ENCODE measurements around the gene ZNF429. TPM values are rescaled to one million over a fixed set of nuclear protein-coding genes. Genes with fewer than 3 reads are reported as not detected.

Gene ZNF429
- total RNA-seq, 1 donor = 5.5 TPM

DNA sequence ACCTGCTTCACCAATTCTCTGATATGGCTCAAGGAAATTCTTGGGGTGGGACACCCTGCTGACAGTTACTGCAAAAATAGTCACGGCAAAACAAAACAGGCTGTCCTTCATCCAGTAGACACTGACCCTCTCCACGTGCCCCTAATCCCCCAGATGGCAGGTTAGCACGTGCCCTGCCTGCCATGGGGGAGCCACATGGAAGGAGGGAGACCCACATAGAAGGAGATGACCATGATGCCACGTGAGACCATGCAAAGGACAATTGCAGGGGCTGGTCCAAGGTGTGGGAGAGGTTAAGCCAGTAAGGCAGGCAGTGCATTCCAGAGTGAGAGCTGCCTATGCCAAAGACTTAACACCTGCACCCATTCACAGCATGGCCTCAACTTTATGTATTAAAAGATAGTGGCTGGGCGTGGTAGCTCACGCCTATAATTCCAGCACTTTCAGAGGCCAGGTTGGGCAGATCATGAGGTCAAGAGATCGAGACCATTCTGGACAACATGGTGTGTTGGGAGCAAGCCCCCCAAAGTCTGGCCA is 82.7 kb downstream of the ZNF429 start:
- TF ChIP-seq, protein P1, sequence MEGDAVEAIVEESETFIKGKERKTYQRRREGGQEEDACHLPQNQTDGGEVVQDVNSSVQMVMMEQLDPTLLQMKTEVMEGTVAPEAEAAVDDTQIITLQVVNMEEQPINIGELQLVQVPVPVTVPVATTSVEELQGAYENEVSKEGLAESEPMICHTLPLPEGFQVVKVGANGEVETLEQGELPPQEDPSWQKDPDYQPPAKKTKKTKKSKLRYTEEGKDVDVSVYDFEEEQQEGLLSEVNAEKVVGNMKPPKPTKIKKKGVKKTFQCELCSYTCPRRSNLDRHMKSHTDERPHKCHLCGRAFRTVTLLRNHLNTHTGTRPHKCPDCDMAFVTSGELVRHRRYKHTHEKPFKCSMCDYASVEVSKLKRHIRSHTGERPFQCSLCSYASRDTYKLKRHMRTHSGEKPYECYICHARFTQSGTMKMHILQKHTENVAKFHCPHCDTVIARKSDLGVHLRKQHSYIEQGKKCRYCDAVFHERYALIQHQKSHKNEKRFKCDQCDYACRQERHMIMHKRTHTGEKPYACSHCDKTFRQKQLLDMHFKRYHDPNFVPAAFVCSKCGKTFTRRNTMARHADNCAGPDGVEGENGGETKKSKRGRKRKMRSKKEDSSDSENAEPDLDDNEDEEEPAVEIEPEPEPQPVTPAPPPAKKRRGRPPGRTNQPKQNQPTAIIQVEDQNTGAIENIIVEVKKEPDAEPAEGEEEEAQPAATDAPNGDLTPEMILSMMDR (IDR thresholded peaks at IDR 0.05; ENCODE audit: insufficient read depth, low read length) = no peak
- no peak for DNase-seq (ENCODE audit: low read depth)
- H3K4me3 ChIP-seq (ENCODE audit: low read depth, low read length) = no peak overlapping the region

DNA sequence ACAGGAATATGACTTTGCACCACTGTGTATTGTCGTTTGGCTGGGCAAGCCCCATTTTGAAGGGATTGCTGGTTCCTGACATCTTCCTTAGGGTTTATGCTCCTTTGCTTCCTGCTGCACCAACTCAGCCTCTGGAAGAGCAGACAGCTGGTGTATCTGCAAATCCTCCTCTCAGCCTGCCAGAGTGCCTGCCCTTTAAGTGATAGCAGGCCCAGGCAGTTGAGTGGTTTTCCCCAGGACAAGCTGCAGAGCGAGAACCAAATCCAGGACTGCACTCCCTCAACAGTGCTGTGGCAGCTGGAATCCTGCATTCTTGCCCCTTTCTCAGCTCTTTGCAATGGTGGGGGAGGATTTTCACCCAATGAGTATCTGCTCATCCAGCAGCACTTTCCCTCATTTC is 85.5 kb downstream of the ZNF429 start:
- DNase-seq (ENCODE audit: low read depth) = no peak
- TF ChIP-seq, protein P1 (IDR thresholded peaks at IDR 0.05; ENCODE audit: insufficient read depth, low read length) = no peak
- H3K4me3 ChIP-seq (ENCODE audit: low read depth, low read length) = no peak overlapping the region

DNA sequence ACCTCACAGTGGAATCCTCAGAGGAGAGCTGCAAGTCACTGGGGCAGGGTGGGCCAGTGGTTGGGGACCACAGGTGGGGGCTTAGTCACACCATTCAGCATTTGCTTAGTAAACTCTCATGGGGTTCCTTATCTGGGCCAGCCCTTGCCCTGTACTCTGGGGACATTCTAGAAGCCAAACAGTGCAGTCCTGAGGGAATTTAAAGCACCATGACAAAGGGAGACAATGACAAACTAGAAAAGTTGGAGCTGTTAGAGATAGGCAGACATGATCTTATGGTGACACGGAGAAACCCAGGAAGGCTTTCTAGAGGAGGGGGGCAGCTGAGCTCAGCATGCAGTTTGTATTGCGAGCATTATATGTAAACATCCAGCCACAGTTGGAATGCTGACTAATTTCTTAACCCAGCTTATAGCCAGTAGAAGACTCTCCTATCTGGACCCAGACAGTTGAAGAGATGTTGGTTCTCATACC is 87.6 kb downstream of the ZNF429 start:
- no peak for DNase-seq (ENCODE audit: low read depth)
- TF ChIP-seq, protein P1 (IDR thresholded peaks at IDR 0.05; ENCODE audit: insufficient read depth, low read length) = no peak

DNA sequence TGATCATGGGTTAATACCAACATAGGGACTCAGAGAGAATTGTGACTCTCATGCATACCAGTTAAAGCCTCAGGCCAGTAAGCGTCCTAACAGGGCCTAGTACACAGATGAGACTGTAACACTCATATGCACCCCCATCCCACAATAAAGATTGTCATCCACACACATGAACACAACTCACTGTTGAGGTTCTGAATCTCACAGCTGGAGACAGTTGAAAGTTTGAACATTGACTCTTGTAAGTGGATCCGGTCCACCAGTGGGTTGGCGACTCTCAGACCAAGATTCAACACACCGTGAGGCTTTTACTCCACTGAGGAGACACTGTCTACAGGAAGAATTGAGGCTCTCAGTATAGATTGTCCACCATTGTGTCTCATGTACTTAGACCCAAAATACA is 88.1 kb downstream of the ZNF429 start:
- TF ChIP-seq, protein P1 (IDR thresholded peaks at IDR 0.05; ENCODE audit: insufficient read depth, low read length) = no peak
- no peak for DNase-seq (ENCODE audit: low read depth)
- no peak overlapping the region for H3K4me3 ChIP-seq (ENCODE audit: low read depth, low read length)

More for the DNA sequence above, 87.6 kb downstream of the ZNF429 start:
- no peak overlapping the region for H3K4me3 ChIP-seq (ENCODE audit: low read depth, low read length)

DNA sequence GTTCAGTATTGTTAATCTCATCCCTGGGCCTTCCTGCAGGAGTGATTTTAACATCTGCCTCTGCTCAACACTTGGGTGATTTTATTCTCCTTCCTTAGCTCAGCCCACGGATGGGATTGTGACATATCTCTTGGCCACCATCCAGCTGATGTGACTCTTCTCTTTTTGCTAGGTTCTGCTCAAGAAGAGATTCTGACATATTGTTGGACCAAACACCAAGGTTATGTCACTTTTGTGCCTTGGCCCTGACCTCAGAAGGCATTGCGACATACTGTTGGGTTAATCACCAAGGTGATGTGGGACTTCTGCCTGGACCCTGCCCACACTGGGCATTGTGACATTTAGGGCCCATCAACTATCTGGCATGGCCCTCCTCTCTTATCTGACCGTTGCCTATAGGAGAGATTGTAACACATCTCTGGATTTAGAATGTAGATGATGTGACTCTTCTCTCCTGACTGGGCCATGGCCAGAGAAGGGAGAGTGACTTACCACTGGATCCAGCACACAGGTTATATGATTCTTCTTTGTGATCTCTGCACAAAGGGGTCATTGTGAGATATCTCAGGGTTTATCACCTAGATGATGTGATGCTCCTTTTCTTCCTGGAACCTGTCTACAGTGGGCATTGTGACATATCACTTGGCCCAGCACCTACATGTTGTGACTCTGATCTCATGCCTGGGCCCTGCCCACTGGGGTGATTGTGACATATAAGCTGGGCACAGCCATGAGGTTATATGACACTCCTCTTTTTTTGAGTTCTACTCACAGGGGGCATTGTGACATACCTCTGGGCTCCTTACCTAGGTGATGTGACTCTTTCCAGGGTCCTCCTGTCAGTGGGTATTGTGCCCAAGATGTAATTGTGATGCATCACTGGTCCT is 88.8 kb downstream of the ZNF429 start:
- DNase-seq (ENCODE audit: low read depth) = no peak
- H3K4me3 ChIP-seq (ENCODE audit: low read depth, low read length) = no peak overlapping the region
- TF ChIP-seq, protein P1 (IDR thresholded peaks at IDR 0.05; ENCODE audit: insufficient read depth, low read length) = no peak

DNA sequence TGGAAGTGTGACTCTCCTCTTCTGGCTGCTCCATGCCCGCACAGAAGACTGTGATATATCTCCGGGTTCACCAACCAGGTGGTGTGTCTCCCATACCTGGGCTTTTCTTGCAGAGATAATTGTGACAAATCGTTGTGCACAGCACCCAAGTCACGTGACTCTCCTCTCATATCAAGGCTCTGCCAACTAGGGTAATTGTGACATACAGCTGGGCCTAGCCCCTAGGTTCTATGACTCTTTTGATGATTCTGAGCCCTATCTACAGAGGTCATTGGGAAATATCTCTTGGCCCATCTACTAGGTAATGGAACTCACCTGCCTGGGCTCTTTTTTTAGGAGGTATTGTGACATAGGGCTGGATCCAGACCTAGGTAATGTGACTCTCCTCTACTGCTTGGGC is 89.8 kb downstream of the ZNF429 start:
- TF ChIP-seq, protein P1 (IDR thresholded peaks at IDR 0.05; ENCODE audit: insufficient read depth, low read length) = no peak
- no peak overlapping the region for H3K4me3 ChIP-seq (ENCODE audit: low read depth, low read length)
- DNase-seq (ENCODE audit: low read depth) = no peak
